Measurements from ENCODE around the gene RIT2. TPM values are rescaled to one million over a fixed set of nuclear protein-coding genes. Genes with fewer than 3 reads are reported as not detected.

RIT2 gene
- total RNA-seq, 2 donors from 2014 or later, result not detected

GRCh38 chr18:42956287-42956686 is 159.2 kb downstream of the RIT2 start:
- Mint-ChIP-seq H3K27ac (no peak overlapping the region), H3K27me3 (no peaks in the 10 kb centered on the region), H3K4me3 (no peak overlapping the region)

GRCh38 chr18:42954887-42955286 is 160.6 kb downstream of the RIT2 start:
- ATAC-seq (no peak), DNase-seq (ENCODE audit: low spot score) (no peak)
- Mint-ChIP-seq H3K4me1 (ENCODE audit: low read depth in 2 of 2) (no peaks in the 10 kb centered on the region), H3K27me3 (no peaks in the 10 kb centered on the region), H3K36me3 (no peaks in the 10 kb centered on the region), H3K4me3 (no peak overlapping the region), H3K27ac (no peak overlapping the region), H3K9me3 (peaks cover 16% of the 10 kb centered on the region)

More at GRCh38 chr18:42956287-42956686, 159.2 kb downstream of the RIT2 start:
- ATAC-seq (no peak), DNase-seq (ENCODE audit: low spot score) (no peak)
- H3K4me1 Mint-ChIP-seq (ENCODE audit: low read depth in 2 of 2), result no peaks in the 10 kb centered on the region
- H3K9me3 Mint-ChIP-seq, result peaks cover 16% of the 10 kb centered on the region
- no peaks in the 10 kb centered on the region for H3K36me3 Mint-ChIP-seq

GRCh38 chr18:42953306-42953705 is 162.2 kb downstream of the RIT2 start:
- peaks cover 12% of the 10 kb centered on the region for H3K9me3 Mint-ChIP-seq
- H3K4me3 Mint-ChIP-seq, result no peak overlapping the region
- H3K4me1 Mint-ChIP-seq (ENCODE audit: low read depth in 2 of 2), result no peaks in the 10 kb centered on the region
- H3K36me3 Mint-ChIP-seq, result no peaks in the 10 kb centered on the region
- no peaks in the 10 kb centered on the region for H3K27me3 Mint-ChIP-seq
- no peak overlapping the region for H3K27ac Mint-ChIP-seq
- ATAC-seq, result no peak
- no peak for DNase-seq (ENCODE audit: low spot score)

- H3K4me3 Mint-ChIP-seq, result no peak overlapping the region
- H3K4me1 Mint-ChIP-seq (ENCODE audit: low read depth in 2 of 2), result no peaks in the 10 kb centered on the region
- H3K9me3 Mint-ChIP-seq, result peaks cover 12% of the 10 kb centered on the region
- no peak overlapping the region for H3K27ac Mint-ChIP-seq
- no peaks in the 10 kb centered on the region for H3K27me3 Mint-ChIP-seq
- no peak for DNase-seq (ENCODE audit: low spot score)
- no peaks in the 10 kb centered on the region for H3K36me3 Mint-ChIP-seq
- no peak for ATAC-seq
Observed at GRCh38 chr18:42950732-42951131, 164.8 kb downstream of the RIT2 start.

GRCh38 chr18:42948831-42949230 is 166.7 kb downstream of the RIT2 start:
- peaks cover 12% of the 10 kb centered on the region for H3K9me3 Mint-ChIP-seq
- H3K4me3 Mint-ChIP-seq, result no peak overlapping the region
- no peaks in the 10 kb centered on the region for H3K36me3 Mint-ChIP-seq
- no peak for DNase-seq (ENCODE audit: low spot score)
- H3K27ac Mint-ChIP-seq, result no peak overlapping the region
- H3K4me1 Mint-ChIP-seq (ENCODE audit: low read depth in 2 of 2), result no peaks in the 10 kb centered on the region
- no peaks in the 10 kb centered on the region for H3K27me3 Mint-ChIP-seq
- no peak for ATAC-seq

- no peak overlapping the region for H3K27ac Mint-ChIP-seq
- no peaks in the 10 kb centered on the region for H3K36me3 Mint-ChIP-seq
- ATAC-seq (no peak), DNase-seq (ENCODE audit: low spot score) (no peak)
- H3K27me3 Mint-ChIP-seq, result no peaks in the 10 kb centered on the region
- H3K4me3 Mint-ChIP-seq, result no peak overlapping the region
- no peaks in the 10 kb centered on the region for H3K4me1 Mint-ChIP-seq (ENCODE audit: low read depth in 2 of 2)
- peaks cover 24% of the 10 kb centered on the region for H3K9me3 Mint-ChIP-seq
Observed at GRCh38 chr18:42941860-42942259, 173.6 kb downstream of the RIT2 start.

GRCh38 chr18:42941021-42941420 is 174.5 kb downstream of the RIT2 start:
- ATAC-seq (no peak), DNase-seq (ENCODE audit: low spot score) (no peak)
- Mint-ChIP-seq H3K36me3 (no peaks in the 10 kb centered on the region), H3K4me1 (ENCODE audit: low read depth in 2 of 2) (no peaks in the 10 kb centered on the region), H3K4me3 (no peak overlapping the region), H3K27me3 (no peaks in the 10 kb centered on the region), H3K27ac (no peak overlapping the region), H3K9me3 (peaks cover 24% of the 10 kb centered on the region)

- no peaks in the 10 kb centered on the region for H3K4me1 Mint-ChIP-seq (ENCODE audit: low read depth in 2 of 2)
- no peak overlapping the region for H3K4me3 Mint-ChIP-seq
- DNase-seq (ENCODE audit: low spot score) (no peak), ATAC-seq (no peak)
- no peaks in the 10 kb centered on the region for H3K36me3 Mint-ChIP-seq
- H3K9me3 Mint-ChIP-seq, result peaks cover 20% of the 10 kb centered on the region
- H3K27ac Mint-ChIP-seq, result no peak overlapping the region
- H3K27me3 Mint-ChIP-seq, result no peaks in the 10 kb centered on the region
Observed at GRCh38 chr18:42937436-42937835, 178.0 kb downstream of the RIT2 start.

- Mint-ChIP-seq H3K27ac (no peak overlapping the region), H3K4me1 (ENCODE audit: low read depth in 2 of 2) (no peaks in the 10 kb centered on the region), H3K4me3 (no peak overlapping the region), H3K27me3 (no peaks in the 10 kb centered on the region), H3K36me3 (no peaks in the 10 kb centered on the region), H3K9me3 (peaks cover 22% of the 10 kb centered on the region)
- no peak for ATAC-seq
- DNase-seq (ENCODE audit: low spot score), result no peak
Observed at GRCh38 chr18:42936289-42936688, 179.2 kb downstream of the RIT2 start.

GRCh38 chr18:42931491-42931890 is 184.0 kb downstream of the RIT2 start:
- peaks cover 14% of the 10 kb centered on the region for H3K9me3 Mint-ChIP-seq
- DNase-seq (ENCODE audit: low spot score), result no peak
- H3K4me3 Mint-ChIP-seq, result no peak overlapping the region
- no peak overlapping the region for H3K27ac Mint-ChIP-seq
- H3K4me1 Mint-ChIP-seq (ENCODE audit: low read depth in 2 of 2), result no peaks in the 10 kb centered on the region
- no peaks in the 10 kb centered on the region for H3K36me3 Mint-ChIP-seq
- no peaks in the 10 kb centered on the region for H3K27me3 Mint-ChIP-seq
- no peak for ATAC-seq

- no peaks in the 10 kb centered on the region for H3K4me1 Mint-ChIP-seq (ENCODE audit: low read depth in 2 of 2)
- no peak for DNase-seq (ENCODE audit: low spot score)
- no peak overlapping the region for H3K4me3 Mint-ChIP-seq
- ATAC-seq, result no peak
- H3K27ac Mint-ChIP-seq, result no peak overlapping the region
- peaks cover 11% of the 10 kb centered on the region for H3K9me3 Mint-ChIP-seq
- H3K27me3 Mint-ChIP-seq, result no peaks in the 10 kb centered on the region
- no peaks in the 10 kb centered on the region for H3K36me3 Mint-ChIP-seq
Observed at GRCh38 chr18:42929857-42930256, 185.6 kb downstream of the RIT2 start.

GRCh38 chr18:42929181-42929580 is 186.3 kb downstream of the RIT2 start:
- H3K27ac Mint-ChIP-seq, result no peak overlapping the region
- H3K4me1 Mint-ChIP-seq (ENCODE audit: low read depth in 2 of 2), result no peaks in the 10 kb centered on the region
- H3K27me3 Mint-ChIP-seq, result no peaks in the 10 kb centered on the region
- ATAC-seq (no peak), DNase-seq (ENCODE audit: low spot score) (no peak)
- no peak overlapping the region for H3K4me3 Mint-ChIP-seq
- H3K9me3 Mint-ChIP-seq, result peaks cover 9% of the 10 kb centered on the region
- H3K36me3 Mint-ChIP-seq, result no peaks in the 10 kb centered on the region

GRCh38 chr18:42925036-42925435 is 190.4 kb downstream of the RIT2 start:
- Mint-ChIP-seq H3K27me3 (no peaks in the 10 kb centered on the region), H3K4me3 (no peak overlapping the region), H3K36me3 (no peaks in the 10 kb centered on the region), H3K27ac (no peak overlapping the region), H3K9me3 (no peaks in the 10 kb centered on the region), H3K4me1 (ENCODE audit: low read depth in 2 of 2) (no peaks in the 10 kb centered on the region)
- DNase-seq (ENCODE audit: low spot score), result no peak
- ATAC-seq, result no peak

- Mint-ChIP-seq H3K4me3 (no peak overlapping the region), H3K27me3 (no peaks in the 10 kb centered on the region), H3K4me1 (ENCODE audit: low read depth in 2 of 2) (no peaks in the 10 kb centered on the region), H3K27ac (no peak overlapping the region), H3K36me3 (no peaks in the 10 kb centered on the region), H3K9me3 (peaks cover 9% of the 10 kb centered on the region)
- ATAC-seq, result no peak
- DNase-seq (ENCODE audit: low spot score), result no peak
Observed at GRCh38 chr18:42922363-42922762, 193.1 kb downstream of the RIT2 start.

GRCh38 chr18:42921226-42921737 is 194.2 kb downstream of the RIT2 start:
- H3K27me3 Mint-ChIP-seq, result no peaks in the 10 kb centered on the region
- no peak for ATAC-seq
- H3K27ac Mint-ChIP-seq, result no peak overlapping the region
- DNase-seq (ENCODE audit: low spot score), result no peak
- peaks cover 11% of the 10 kb centered on the region for H3K9me3 Mint-ChIP-seq
- no peaks in the 10 kb centered on the region for H3K36me3 Mint-ChIP-seq
- no peaks in the 10 kb centered on the region for H3K4me1 Mint-ChIP-seq (ENCODE audit: low read depth in 2 of 2)
- H3K4me3 Mint-ChIP-seq, result no peak overlapping the region
